Heart left ventricle (tissue), 16 donors: Measurements from ENCODE around the gene PARD6A. TPM values are rescaled to one million over a fixed set of nuclear protein-coding genes. Genes with fewer than 3 reads are reported as not detected.

Experiments used
- ATAC-seq, 4 donors: fragments of 200-7000 bp; cut with Tn5 transposase; one replicate each; pipeline ENCODE4 v1.9.1; 2020 to 2022; ENCODE audit warnings: moderate library complexity in 4 of 4, mild to moderate bottlenecking in 3 of 4, moderate number of reproducible peaks in 1 of 4
- DNase-seq, 5 donors: peaks; one replicate each; pipeline ENCODE4 v3.0.0-alpha.2; 2020
- H3K27ac ChIP-seq, 12 donors: fragments of 200-600 bp; sonication (generic) in 4 of 12; one replicate each; pipeline versions ENCODE4 v1.5.0 to v1.8.0; 2016 to 2022; ENCODE audit warnings: mild to moderate bottlenecking in 2 of 12
- H3K27me3 ChIP-seq, 9 donors: fragments of 200-600 bp; sonication (generic) in 2 of 9; one replicate each; pipeline versions ENCODE4 v1.5.1 to v1.8.0; 2016 to 2022; ENCODE audit warnings: mild to moderate bottlenecking in 3 of 9
- H3K36me3 ChIP-seq, 9 donors: fragments of 200-600 bp; sonication (generic) in 2 of 9; one replicate each; pipeline versions ENCODE4 v1.5.0 to v1.8.0; 2018 to 2022; ENCODE audit warnings: mild to moderate bottlenecking in 2 of 9
- H3K4me1 ChIP-seq, 12 donors: fragments of 200-600 bp; sonication (generic) in 4 of 12; one replicate each; pipeline versions ENCODE4 v1.5.0 to v1.8.0; 2016 to 2022; ENCODE audit warnings: mild to moderate bottlenecking in 3 of 12
- H3K4me3 ChIP-seq, 12 donors: fragments of 200-600 bp; sonication (generic) in 4 of 12; one replicate each; pipeline versions ENCODE4 v1.5.0 to v1.8.0; 2017 to 2022; ENCODE audit warnings: mild to moderate bottlenecking in 9 of 12, moderate library complexity in 4 of 12
- H3K9me3 ChIP-seq, 12 donors: fragments of 200-600 bp; sonication (generic) in 4 of 12; one replicate each; pipeline versions ENCODE4 v1.5.0 to v1.8.0; 2016 to 2022; ENCODE audit warnings: mild to moderate bottlenecking in 1 of 12
- CTCF ChIP-seq, 12 donors: fragments of 200-600 bp; sonication (generic) in 4 of 12; IDR thresholded peaks; one replicate each; pipeline versions ENCODE4 v1.5.0 to v1.8.0; 2018 to 2022; ENCODE audit warnings: antibody characterized with exemption in 12 of 12, mild to moderate bottlenecking in 5 of 12
- POLR2A ChIP-seq, 2 donors: fragments of 450-650 bp; IDR thresholded peaks; one replicate each; pipeline ENCODE4 v1.6.1; 2017; ENCODE audit warnings: antibody characterized with exemption in 2 of 2, mild to moderate bottlenecking in 2 of 2, moderate library complexity in 2 of 2
- WGBS, 4 donors: extraction: QIAGEN DNeasy Blood & Tissue Kit in 2 of 4; methylation state at CpG; one replicate each; pipeline versions ENCODE4 v1.1.5 to v1.1.7; 2013 to 2018; 5-methylcytosine and 5-hydroxymethylcytosine counted together
- intact Hi-C, 10 donors: fragments of 100-400 bp; cut with DNase I; formaldehyde crosslinking; loops; one replicate each; pipeline versions ENCODE4 v1.11.1 to v1.14.2; 2022
- polyA plus RNA-seq, 2 donors: library from polyadenylated mRNA; stranded (reverse); fragments of 200-250 nt; gene quantifications; one replicate each; pipeline ENCODE4 v1.2.3, GENCODE V29; 2013
- total RNA-seq, 9 donors: library from RNA; depleted of rRNA in 2 of 9; stranded (reverse); fragments of >200 nt in 2 of 9; fragmentation: NEBNext Ultra II Directional in 3 of 9; extraction: Animal tissue kit (Norgen Biotek cat#: 25700) in 3 of 9; gene quantifications; one replicate each; pipeline versions ENCODE4 v1.1.0 to v1.2.4, GENCODE V29; 2016 to 2023
- donor health status: ischemic (EF 13 %, LVEDD 7.1; RV severe dilation, severe dysfunction).
- donor health status: healthy with polysubstance abuse.
- donor health status: DM: no; HTN: yes; CAD: no.
- donor health status: DM: no; HTN: no; CAD: no.
- donor health status: ischemic (EF 25% LVEDD 6.9; RV normal size, moderate dysfunction).
- donor health status: ischemic (EF 25% LVEDD 5.7; RV mildly dilated, moderate dysfunction).
- donor health status: healthy.
- donor health status: DM: yes; HTN: yes; CAD: no.
- donor health status: ischemic (EF 35%, LVEDD 5.7; RV mildly dilated, moderate dysfunction).
- donor health status: nonischemic (EF 11% LVEDD 7.7; RV severe dilation, severe dysfunction).
- donor health status: DM: yes; HTN: yes; CAD: no.
- donor health status: PGD.
- donor health status: ischemic (EF 29% LVEDD 5.4; RV normal size, mild dysfunction).
- donor health status: nonischemic (EF 23%, LVEDD 6.1; RV moderate dilation, normal function).

Gene PARD6A
- total and polyA plus RNA-seq, 11 donors = 1.7 to 7.0 (median 2.9) TPM

DNA sequence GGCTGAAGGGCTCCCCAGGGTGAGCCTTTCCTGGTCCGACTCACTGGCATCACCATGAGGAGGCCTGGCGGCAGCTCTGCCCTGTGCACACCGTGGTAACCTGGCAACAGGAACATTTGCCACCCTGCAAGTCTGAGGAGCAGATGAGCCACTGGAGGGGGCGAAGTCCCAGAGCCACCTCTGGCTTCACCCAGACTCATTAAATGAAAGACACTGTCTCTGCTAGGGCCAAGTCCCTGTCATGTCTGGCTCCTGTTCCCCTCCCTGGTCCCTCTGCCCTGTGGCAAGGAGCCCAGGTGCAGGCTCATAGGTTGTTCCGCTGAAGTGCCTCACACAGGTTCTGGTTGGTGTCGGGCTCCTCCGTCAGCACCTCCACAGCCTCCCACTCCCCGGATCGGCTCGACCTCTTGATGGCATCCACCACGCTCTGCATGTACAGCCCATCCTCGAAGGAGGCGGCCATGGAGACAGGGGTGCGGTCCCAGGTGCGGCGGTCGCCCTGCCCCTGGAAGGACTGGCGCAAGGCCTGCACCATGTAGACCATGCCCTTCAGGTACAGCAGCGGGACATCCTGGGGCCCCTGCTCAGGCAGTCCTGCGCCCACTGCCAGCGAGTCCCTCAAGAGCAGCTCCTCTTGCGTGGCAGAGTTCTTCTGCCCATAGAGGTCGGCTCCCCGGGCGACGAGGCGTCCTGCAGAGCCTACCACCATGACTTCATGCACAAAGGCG is 14.3 kb downstream of the PARD6A start:
- H3K4me1 ChIP-seq = peaks cover 8 to 40% (median 23%) of the 10 kb centered on the region in 12 donors
- 93 to 96% (median 96%) methylated on average over 16 to 28 of the region's 28 CpGs for WGBS, 4 donors
- peaks cover 0 to 10% (median 2%) of the 10 kb centered on the region in 9 donors for H3K36me3 ChIP-seq
- intact Hi-C loops = loop anchor here in 9 of 10 donors (5.0 to 10.0 kb wide), 13 partner anchors 42 to 390 kb away; partner anchors contain the start of genes GFOD2 (in 4 of the 9), RANBP10 (in 4 of the 9), TSNAXIP1 (in 4 of the 9) and DDX28 (in 1 of the 9)
- H3K27me3 ChIP-seq = no peaks in the 10 kb centered on the region
- DNase-seq (peak in 1 of 5 donors; percentile 25), ATAC-seq (no peak)
- H3K4me3 ChIP-seq = no peak overlapping the region
- H3K27ac ChIP-seq = peak overlapping the region in 11 of 12 donors; percentile 56 to 91 (median 77)
- no peaks in the 10 kb centered on the region for H3K9me3 ChIP-seq
- no peak for TF ChIP-seq POLR2A (IDR thresholded peaks at IDR 0.05)
- TF ChIP-seq CTCF (IDR thresholded peaks at IDR 0.05) = no peak

- WGBS, 4 donors = 97 to 99% (median 97%) methylated on average over 16 to 17 of the region's 17 CpGs
Observed at GRCh38 chr16:67675579-67675935, 14.8 kb downstream of the PARD6A start.

GRCh38 chr16:67675999-67676398 is 15.2 kb downstream of the PARD6A start:
- DNase-seq (no peak), ATAC-seq (no peak)
- 91 to 99% (median 98%) methylated on average over 7 of the region's 7 CpGs for WGBS, 4 donors
- no peak overlapping the region for H3K4me3 ChIP-seq
- H3K36me3 ChIP-seq = peaks cover 0 to 18% (median 8%) of the 10 kb centered on the region in 9 donors
- no peaks in the 10 kb centered on the region for H3K27me3 ChIP-seq
- H3K4me1 ChIP-seq = peaks cover 8 to 40% (median 23%) of the 10 kb centered on the region in 12 donors
- no peak overlapping the region for H3K27ac ChIP-seq
- TF ChIP-seq POLR2A (IDR thresholded peaks at IDR 0.05) = no peak
- no peak for TF ChIP-seq CTCF (IDR thresholded peaks at IDR 0.05)
- H3K9me3 ChIP-seq = no peaks in the 10 kb centered on the region
- intact Hi-C loops = loop anchor here in 8 of 10 donors (5.0 to 10.0 kb wide), 8 partner anchors 46 to 389 kb away; partner anchors contain the start of genes RANBP10 (in 2 of the 8), TSNAXIP1 (in 2 of the 8), DDX28 (in 1 of the 8) and DUS2 (in 1 of the 8)

More at GRCh38 chr16:67675579-67675935, 14.8 kb downstream of the PARD6A start:
- Histone ChIP-seq H3K9me3 (no peaks in the 10 kb centered on the region), H3K36me3 (peaks cover 0 to 15% (median 6%) of the 10 kb centered on the region in 9 donors), H3K4me1 (peaks cover 8 to 40% (median 23%) of the 10 kb centered on the region in 12 donors), H3K27me3 (no peaks in the 10 kb centered on the region), H3K27ac (no peak overlapping the region), H3K4me3 (no peak overlapping the region)
- no peak for ATAC-seq
- TF ChIP-seq CTCF (IDR thresholded peaks at IDR 0.05) = no peak
- TF ChIP-seq POLR2A (IDR thresholded peaks at IDR 0.05) = no peak
- intact Hi-C loops = loop anchor here in 8 of 10 donors (5.0 to 10.0 kb wide), 8 partner anchors 47 to 389 kb away; partner anchors contain the start of genes RANBP10 (in 2 of the 8), TSNAXIP1 (in 2 of the 8), DDX28 (in 1 of the 8) and DUS2 (in 1 of the 8)
- peak in 1 of 5 donors; percentile 19 for DNase-seq

GRCh38 chr16:67676516-67676915 is 15.8 kb downstream of the PARD6A start:
- peak overlapping the region in 1 of 12 donors; percentile 25 for H3K27ac ChIP-seq
- no peaks in the 10 kb centered on the region for H3K27me3 ChIP-seq
- H3K4me3 ChIP-seq = no peak overlapping the region
- TF ChIP-seq POLR2A (IDR thresholded peaks at IDR 0.05) = no peak
- TF ChIP-seq CTCF (IDR thresholded peaks at IDR 0.05) = no peak
- H3K9me3 ChIP-seq = no peaks in the 10 kb centered on the region
- 60 to 75% (median 71%) methylated on average over 4 of the region's 4 CpGs for WGBS, 4 donors
- DNase-seq = no peak
- peaks cover 0 to 18% (median 8%) of the 10 kb centered on the region in 9 donors for H3K36me3 ChIP-seq
- no peak for ATAC-seq
- peaks cover 8 to 40% (median 23%) of the 10 kb centered on the region in 12 donors for H3K4me1 ChIP-seq
- intact Hi-C loops = loop anchor here in 8 of 10 donors (5.0 to 10.0 kb wide), 8 partner anchors 46 to 388 kb away; partner anchors contain the start of genes RANBP10 (in 2 of the 8), TSNAXIP1 (in 2 of the 8), DDX28 (in 1 of the 8) and DUS2 (in 1 of the 8)
